ENCODE measurements around the gene ARID1B.

ARID1B gene

DNA sequence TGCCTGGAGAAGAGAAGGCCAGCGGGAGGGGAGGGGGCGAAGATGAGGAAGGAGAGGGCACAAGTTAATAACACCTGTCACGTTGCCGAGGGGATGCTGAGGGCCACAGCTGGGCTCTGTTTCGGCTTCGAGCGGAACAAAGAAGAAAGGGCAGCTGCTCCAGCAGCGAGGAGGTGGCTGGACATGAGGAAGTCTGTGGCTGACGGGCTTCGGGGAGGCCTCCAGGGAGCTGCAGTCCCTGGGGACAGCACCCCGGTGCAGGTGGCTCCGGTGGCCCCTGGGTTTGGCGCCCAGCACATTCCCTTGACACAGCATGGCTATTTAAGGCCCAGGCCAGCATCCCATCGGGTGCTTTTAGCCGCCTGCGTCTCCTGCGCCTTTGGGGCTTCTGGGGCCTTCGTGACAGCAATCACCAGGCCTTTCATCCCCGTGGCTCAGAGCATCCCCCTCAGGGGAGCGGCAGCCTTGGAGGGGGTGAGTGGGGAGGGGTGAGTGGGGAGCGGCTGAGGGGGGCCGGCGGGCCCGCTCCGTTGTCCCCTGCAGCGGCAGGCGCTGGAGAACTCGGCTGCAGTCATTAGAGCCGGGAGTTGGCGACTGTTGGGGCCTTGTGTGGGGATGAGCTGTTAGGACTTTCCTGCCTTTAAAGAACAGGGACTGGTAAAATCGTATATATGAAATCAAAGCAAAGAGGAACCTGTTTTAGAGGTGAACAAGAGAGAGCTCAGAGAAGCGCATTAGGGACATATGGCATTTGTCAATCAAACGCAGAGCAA lies 447.2 kb downstream of the ARID1B start (continued):
- no peak for TF ChIP-seq ZNF624 (tag by site-specific recombination; IDR thresholded peaks at IDR 0.05)
- no peak for TF ChIP-seq ZNF350 (tag by site-specific recombination; IDR thresholded peaks at IDR 0.05)
- no peak for TF ChIP-seq ZNF133 (tag by site-specific recombination; IDR thresholded peaks at IDR 0.05)
- TF ChIP-seq SP3 (tag by site-specific recombination; IDR thresholded peaks at IDR 0.05): no peak
- no peak for TF ChIP-seq ZNF433 (tag by site-specific recombination; IDR thresholded peaks at IDR 0.05; ENCODE audit: low read depth)

DNA sequence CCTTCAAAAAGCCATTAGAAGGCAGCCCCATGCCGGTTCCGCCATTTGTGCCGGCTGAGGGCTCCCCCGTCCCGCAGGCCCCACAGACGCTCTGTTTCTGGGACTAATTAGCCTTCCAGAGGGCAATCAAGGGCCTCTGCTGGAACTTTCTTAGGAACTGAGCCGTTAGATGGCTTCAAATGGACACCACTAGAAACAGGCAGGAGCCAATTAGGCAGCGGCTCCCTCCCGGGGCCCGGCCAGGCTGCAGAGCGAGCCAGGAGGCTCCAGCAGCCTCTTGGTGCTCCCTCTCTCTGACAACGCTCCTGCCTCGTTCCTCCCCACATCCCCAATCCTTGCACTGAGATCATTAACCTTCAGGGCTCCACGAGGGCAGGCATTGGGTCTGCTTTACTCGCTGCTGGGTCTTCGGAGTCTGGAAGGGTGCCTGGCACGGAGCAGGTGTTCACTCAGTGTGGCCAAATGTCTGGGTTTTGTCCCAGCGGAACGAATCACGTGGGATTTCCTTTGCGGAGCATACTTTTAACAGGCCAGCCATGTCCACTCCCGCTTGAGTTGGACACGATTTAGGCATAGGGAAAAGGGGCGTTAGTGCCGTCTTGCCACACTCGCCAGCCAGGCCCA lies 447.9 kb downstream of the ARID1B start:
- H3K27ac ChIP-seq (ENCODE audit: extremely low read depth, low read depth, low read length): no peak overlapping the region
- TF ChIP-seq GLIS2 (tag by site-specific recombination; IDR thresholded peaks at IDR 0.05): no peak
- TF ChIP-seq ZNF274 (IDR thresholded peaks at IDR 0.05; ENCODE audit: low read length): no peak
- no peak for TF ChIP-seq ZNF274 (tag by site-specific recombination; IDR thresholded peaks at IDR 0.05; ENCODE audit: borderline replicate concordance)
- TF ChIP-seq ZNF558 (tag by site-specific recombination; IDR thresholded peaks at IDR 0.05): no peak
- TF ChIP-seq ZNF157 (tag by site-specific recombination; IDR thresholded peaks at IDR 0.05): no peak
- TF ChIP-seq, protein P1, sequence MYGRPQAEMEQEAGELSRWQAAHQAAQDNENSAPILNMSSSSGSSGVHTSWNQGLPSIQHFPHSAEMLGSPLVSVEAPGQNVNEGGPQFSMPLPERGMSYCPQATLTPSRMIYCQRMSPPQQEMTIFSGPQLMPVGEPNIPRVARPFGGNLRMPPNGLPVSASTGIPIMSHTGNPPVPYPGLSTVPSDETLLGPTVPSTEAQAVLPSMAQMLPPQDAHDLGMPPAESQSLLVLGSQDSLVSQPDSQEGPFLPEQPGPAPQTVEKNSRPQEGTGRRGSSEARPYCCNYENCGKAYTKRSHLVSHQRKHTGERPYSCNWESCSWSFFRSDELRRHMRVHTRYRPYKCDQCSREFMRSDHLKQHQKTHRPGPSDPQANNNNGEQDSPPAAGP (tag by site-specific recombination; IDR thresholded peaks at IDR 0.05): no peak
- TF ChIP-seq ZIC2 (tag by site-specific recombination; IDR thresholded peaks at IDR 0.05): no peak
- TF ChIP-seq, protein P2, sequence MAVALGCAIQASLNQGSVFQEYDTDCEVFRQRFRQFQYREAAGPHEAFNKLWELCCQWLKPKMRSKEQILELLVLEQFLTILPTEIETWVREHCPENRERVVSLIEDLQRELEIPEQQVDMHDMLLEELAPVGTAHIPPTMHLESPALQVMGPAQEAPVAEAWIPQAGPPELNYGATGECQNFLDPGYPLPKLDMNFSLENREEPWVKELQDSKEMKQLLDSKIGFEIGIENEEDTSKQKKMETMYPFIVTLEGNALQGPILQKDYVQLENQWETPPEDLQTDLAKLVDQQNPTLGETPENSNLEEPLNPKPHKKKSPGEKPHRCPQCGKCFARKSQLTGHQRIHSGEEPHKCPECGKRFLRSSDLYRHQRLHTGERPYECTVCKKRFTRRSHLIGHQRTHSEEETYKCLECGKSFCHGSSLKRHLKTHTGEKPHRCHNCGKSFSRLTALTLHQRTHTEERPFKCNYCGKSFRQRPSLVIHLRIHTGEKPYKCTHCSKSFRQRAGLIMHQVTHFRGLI (tag by site-specific recombination; IDR thresholded peaks at IDR 0.05): no peak
- no peak for TF ChIP-seq HOXC10 (CRISPR knock-in tag; IDR thresholded peaks at IDR 0.05)
- TF ChIP-seq, protein P3, sequence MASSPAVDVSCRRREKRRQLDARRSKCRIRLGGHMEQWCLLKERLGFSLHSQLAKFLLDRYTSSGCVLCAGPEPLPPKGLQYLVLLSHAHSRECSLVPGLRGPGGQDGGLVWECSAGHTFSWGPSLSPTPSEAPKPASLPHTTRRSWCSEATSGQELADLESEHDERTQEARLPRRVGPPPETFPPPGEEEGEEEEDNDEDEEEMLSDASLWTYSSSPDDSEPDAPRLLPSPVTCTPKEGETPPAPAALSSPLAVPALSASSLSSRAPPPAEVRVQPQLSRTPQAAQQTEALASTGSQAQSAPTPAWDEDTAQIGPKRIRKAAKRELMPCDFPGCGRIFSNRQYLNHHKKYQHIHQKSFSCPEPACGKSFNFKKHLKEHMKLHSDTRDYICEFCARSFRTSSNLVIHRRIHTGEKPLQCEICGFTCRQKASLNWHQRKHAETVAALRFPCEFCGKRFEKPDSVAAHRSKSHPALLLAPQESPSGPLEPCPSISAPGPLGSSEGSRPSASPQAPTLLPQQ (tag by site-specific recombination; IDR thresholded peaks at IDR 0.05): no peak
- TF ChIP-seq, protein P4, sequence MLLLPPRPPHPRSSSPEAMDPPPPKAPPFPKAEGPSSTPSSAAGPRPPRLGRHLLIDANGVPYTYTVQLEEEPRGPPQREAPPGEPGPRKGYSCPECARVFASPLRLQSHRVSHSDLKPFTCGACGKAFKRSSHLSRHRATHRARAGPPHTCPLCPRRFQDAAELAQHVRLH (tag by site-specific recombination; IDR thresholded peaks at IDR 0.05): no peak
- no peak for TF ChIP-seq ZNF366 (tag by site-specific recombination; conservative IDR thresholded peaks at IDR 0.05)
- TF ChIP-seq ZNF777 (tag by site-specific recombination; IDR thresholded peaks at IDR 0.05; ENCODE audit: borderline replicate concordance): no peak
- TF ChIP-seq, protein P5, sequence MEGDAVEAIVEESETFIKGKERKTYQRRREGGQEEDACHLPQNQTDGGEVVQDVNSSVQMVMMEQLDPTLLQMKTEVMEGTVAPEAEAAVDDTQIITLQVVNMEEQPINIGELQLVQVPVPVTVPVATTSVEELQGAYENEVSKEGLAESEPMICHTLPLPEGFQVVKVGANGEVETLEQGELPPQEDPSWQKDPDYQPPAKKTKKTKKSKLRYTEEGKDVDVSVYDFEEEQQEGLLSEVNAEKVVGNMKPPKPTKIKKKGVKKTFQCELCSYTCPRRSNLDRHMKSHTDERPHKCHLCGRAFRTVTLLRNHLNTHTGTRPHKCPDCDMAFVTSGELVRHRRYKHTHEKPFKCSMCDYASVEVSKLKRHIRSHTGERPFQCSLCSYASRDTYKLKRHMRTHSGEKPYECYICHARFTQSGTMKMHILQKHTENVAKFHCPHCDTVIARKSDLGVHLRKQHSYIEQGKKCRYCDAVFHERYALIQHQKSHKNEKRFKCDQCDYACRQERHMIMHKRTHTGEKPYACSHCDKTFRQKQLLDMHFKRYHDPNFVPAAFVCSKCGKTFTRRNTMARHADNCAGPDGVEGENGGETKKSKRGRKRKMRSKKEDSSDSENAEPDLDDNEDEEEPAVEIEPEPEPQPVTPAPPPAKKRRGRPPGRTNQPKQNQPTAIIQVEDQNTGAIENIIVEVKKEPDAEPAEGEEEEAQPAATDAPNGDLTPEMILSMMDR (tag by site-specific recombination; IDR thresholded peaks at IDR 0.05): no peak
- H3K4me1 ChIP-seq (ENCODE audit: control insufficient read depth, insufficient read depth, low read length): no peaks in the 10 kb centered on the region
- POLR2A ChIA-PET: no interaction called here
- no peaks in the 10 kb centered on the region for H3K9me3 ChIP-seq (ENCODE audit: control insufficient read depth, insufficient read depth, low read depth, low read length)
- no peaks in the 10 kb centered on the region for H3K36me3 ChIP-seq (ENCODE audit: control insufficient read depth in 2 of 2, insufficient read depth in 1 of 2, low read length in 2 of 2)
- no peak overlapping the region for H3K4me3 ChIP-seq (ENCODE audit: low read depth, low read length)
- CTCF ChIA-PET: interaction anchor here (1.0 kb wide), 1 partner anchor 13 kb away, joined by 4 read pairs; no protein-coding TSS in a partner anchor

Measured in HEK293 (cell line).